ENCODE results near the gene CRLF3. TPM values are rescaled to one million over a fixed set of nuclear protein-coding genes. Genes with fewer than 3 reads are reported as not detected.
"Not testable (repeated sequence)": the region's sequence is repeated elsewhere in the genome, so short reads cannot be mapped to it uniquely, and the experiment has no call there.

CRLF3 gene
- polyA plus RNA-seq, 1 donor: 11.0 TPM

- DNase-seq; H3K27ac ChIP-seq (ENCODE audit: low read length); H3K36me3 ChIP-seq (ENCODE audit: control insufficient read depth, insufficient read depth, low read length); H3K4me1 ChIP-seq (ENCODE audit: control insufficient read depth, insufficient read depth, low read length); H3K27me3 ChIP-seq (ENCODE audit: control insufficient read depth, insufficient read depth, low read length); H3K9me3 ChIP-seq (ENCODE audit: control insufficient read depth, low read depth, low read length); H3K4me3 ChIP-seq (ENCODE audit: low read length): not testable (repeated sequence)
- 92% methylated on average over 2 of the region's 9 CpGs for WGBS (ENCODE audit: insufficient coverage, low lambda C conversion rate)
Observed at GRCh38 chr17:30814860-30815259, 9.6 kb downstream of the CRLF3 start.

- H3K9me3 ChIP-seq (ENCODE audit: control insufficient read depth, low read depth, low read length); H3K4me1 ChIP-seq (ENCODE audit: control insufficient read depth, insufficient read depth, low read length); H3K27me3 ChIP-seq (ENCODE audit: control insufficient read depth, insufficient read depth, low read length); H3K36me3 ChIP-seq (ENCODE audit: control insufficient read depth, insufficient read depth, low read length); H3K27ac ChIP-seq (ENCODE audit: low read length); DNase-seq; H3K4me3 ChIP-seq (ENCODE audit: low read length): not testable (repeated sequence)
- WGBS (ENCODE audit: insufficient coverage, low lambda C conversion rate): 50% methylated on average over 2 of the region's 12 CpGs
Observed at GRCh38 chr17:30814236-30814635, 10.3 kb downstream of the CRLF3 start.

DNA sequence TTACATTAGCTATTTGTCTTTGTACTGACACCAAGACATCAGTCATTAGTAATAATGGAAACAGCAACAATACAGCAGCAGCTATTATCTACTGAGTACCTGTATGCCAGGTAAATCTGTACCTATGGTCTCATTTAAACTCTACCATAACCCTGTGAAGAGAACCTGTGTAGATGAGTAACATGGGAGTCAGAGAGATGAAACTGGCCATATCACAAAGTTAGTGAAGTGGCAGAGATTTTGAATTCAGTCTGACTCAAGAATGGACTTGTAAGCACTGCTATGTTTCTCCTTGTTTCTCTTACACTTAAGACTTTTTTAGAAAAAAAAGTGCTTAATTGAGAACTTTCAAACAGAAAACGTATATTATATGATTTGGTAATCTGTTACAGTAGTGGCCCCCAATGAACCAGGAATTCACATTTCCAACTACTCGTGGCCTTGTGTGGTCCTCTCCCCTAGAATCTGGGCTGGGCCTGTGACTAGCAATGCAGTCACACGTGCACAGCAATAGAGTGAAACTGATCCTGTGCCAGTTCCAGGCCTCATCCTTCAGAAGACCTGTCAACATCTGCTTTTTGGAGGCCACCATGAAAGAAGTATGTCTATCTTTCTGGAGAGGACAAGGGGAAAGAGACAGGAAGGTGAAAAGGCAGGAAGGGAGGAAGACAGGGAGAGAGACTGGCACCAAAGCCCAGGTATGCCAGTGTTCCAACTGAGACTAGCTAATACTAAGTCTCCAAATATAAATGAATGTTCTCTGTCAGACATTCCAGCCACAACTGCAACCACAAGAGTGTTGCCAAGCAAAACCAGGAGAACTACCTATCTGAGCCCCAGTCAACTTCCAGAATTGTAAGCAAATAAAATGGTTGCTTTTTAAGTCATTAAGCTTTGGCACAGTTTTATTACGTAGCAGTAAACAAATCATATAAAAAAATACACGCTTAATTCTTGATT is 12.0 kb downstream of the CRLF3 start:
- H3K36me3 ChIP-seq (ENCODE audit: control insufficient read depth, insufficient read depth, low read length): peaks cover 4% of the 10 kb centered on the region
- no CpG with 5 or more reads among the region's 5 CpGs for WGBS (ENCODE audit: insufficient coverage, low lambda C conversion rate)
- H3K27me3 ChIP-seq (ENCODE audit: control insufficient read depth, insufficient read depth, low read length): no peaks in the 10 kb centered on the region
- H3K9me3 ChIP-seq (ENCODE audit: control insufficient read depth, low read depth, low read length): no peaks in the 10 kb centered on the region
- no peak overlapping the region for H3K4me3 ChIP-seq (ENCODE audit: low read length)
- DNase-seq: no peak
- H3K4me1 ChIP-seq (ENCODE audit: control insufficient read depth, insufficient read depth, low read length): no peaks in the 10 kb centered on the region
- no peak overlapping the region for H3K27ac ChIP-seq (ENCODE audit: low read length)

DNA sequence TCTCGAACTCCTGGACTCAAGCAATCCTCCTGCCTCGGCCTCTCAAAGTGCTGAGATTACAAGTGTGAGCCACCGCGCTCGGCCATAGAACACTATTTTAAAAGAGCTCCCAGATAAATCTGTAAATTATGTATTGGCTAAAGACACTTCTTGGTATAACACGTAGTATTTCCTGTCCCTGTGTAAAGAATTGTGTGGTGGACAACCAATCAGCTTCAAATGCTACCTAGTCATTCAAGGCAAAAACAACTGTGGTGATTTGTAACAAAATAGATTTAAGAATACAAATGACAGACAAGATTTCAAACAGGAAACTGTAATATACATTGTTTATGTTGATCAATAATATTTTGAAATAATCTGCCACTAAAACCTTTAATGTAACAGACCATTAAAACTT is 14.6 kb downstream of the CRLF3 start:
- Histone ChIP-seq H3K27me3 (ENCODE audit: control insufficient read depth, insufficient read depth, low read length) (no peaks in the 10 kb centered on the region), H3K4me1 (ENCODE audit: control insufficient read depth, insufficient read depth, low read length) (no peaks in the 10 kb centered on the region), H3K27ac (ENCODE audit: low read length) (no peak overlapping the region), H3K9me3 (ENCODE audit: control insufficient read depth, low read depth, low read length) (no peaks in the 10 kb centered on the region), H3K36me3 (ENCODE audit: control insufficient read depth, insufficient read depth, low read length) (peaks cover 4% of the 10 kb centered on the region), H3K4me3 (ENCODE audit: low read length) (no peak overlapping the region)
- DNase-seq: no peak
- 100% methylated on average over 1 of the region's 6 CpGs for WGBS (ENCODE audit: insufficient coverage, low lambda C conversion rate)

DNA sequence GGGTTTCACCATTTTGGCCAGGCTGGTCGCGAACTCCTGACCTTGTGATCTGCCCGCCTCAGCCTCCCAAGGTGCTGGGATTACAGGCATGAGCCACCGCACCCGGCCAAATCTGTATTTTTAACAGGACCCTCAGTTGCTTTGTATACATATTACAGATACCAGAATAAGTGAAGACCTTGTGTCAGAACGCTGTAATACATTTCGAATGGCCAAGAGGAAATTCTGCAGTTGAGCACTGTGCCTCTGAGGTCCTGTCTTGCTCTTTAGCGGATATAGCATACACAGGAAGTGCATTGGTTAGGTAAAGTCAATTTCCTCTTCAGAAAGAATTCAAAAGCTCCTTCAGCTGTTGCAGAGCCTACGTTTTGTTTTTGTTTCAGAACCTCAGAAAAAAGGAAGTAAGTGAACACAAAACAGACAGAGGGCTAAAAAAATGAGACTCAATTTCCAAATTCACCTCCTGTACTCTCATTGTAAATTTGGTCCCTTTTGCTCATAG is 15.7 kb downstream of the CRLF3 start:
- Histone ChIP-seq H3K27me3 (ENCODE audit: control insufficient read depth, insufficient read depth, low read length) (no peaks in the 10 kb centered on the region), H3K4me3 (ENCODE audit: low read length) (no peak overlapping the region), H3K9me3 (ENCODE audit: control insufficient read depth, low read depth, low read length) (no peaks in the 10 kb centered on the region), H3K4me1 (ENCODE audit: control insufficient read depth, insufficient read depth, low read length) (no peaks in the 10 kb centered on the region), H3K36me3 (ENCODE audit: control insufficient read depth, insufficient read depth, low read length) (peaks cover 5% of the 10 kb centered on the region), H3K27ac (ENCODE audit: low read length) (peak overlapping the region; percentile 40)
- 100% methylated on average over 3 of the region's 9 CpGs for WGBS (ENCODE audit: insufficient coverage, low lambda C conversion rate)
- DNase-seq: peak in 1 of 2 donors; percentile 10

GRCh38 chr17:30807896-30808295 is 16.6 kb downstream of the CRLF3 start:
- Histone ChIP-seq H3K27me3 (ENCODE audit: control insufficient read depth, insufficient read depth, low read length) (no peaks in the 10 kb centered on the region), H3K4me3 (ENCODE audit: low read length) (no peak overlapping the region), H3K36me3 (ENCODE audit: control insufficient read depth, insufficient read depth, low read length) (peaks cover 12% of the 10 kb centered on the region), H3K9me3 (ENCODE audit: control insufficient read depth, low read depth, low read length) (no peaks in the 10 kb centered on the region), H3K4me1 (ENCODE audit: control insufficient read depth, insufficient read depth, low read length) (no peaks in the 10 kb centered on the region), H3K27ac (ENCODE audit: low read length) (no peak overlapping the region)
- WGBS (ENCODE audit: insufficient coverage, low lambda C conversion rate): no CpG with 5 or more reads among the region's 1 CpG
- DNase-seq: no peak

DNA sequence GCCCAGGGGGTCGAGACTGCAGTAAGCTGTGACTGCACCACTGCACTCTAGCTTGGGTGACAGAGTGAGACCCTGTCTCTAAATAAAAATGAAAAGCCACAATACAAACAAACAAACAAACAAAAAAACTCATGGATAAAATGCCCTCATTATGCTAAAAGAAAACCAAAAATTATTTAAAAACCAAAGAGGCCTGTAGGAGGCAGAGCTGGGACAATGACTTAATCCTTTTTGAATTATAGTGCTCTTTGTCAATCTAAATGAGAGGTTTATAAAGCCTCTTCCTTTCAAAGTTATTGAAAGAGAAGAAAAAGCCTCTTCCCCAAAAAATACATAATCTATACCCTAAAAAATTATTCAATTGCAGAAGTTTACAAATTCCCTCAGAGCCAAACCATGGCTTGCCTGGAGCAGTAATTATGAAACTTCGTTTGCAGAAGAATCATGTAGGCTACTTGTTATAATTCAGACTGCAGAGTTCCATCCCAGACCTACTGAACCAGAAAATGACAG is 18.5 kb downstream of the CRLF3 start:
- no peaks in the 10 kb centered on the region for H3K27me3 ChIP-seq (ENCODE audit: control insufficient read depth, insufficient read depth, low read length)
- H3K9me3 ChIP-seq (ENCODE audit: control insufficient read depth, low read depth, low read length): no peaks in the 10 kb centered on the region
- no peak overlapping the region for H3K4me3 ChIP-seq (ENCODE audit: low read length)
- DNase-seq: no peak
- WGBS (ENCODE audit: insufficient coverage, low lambda C conversion rate): 83% methylated on average over 1 of the region's 2 CpGs
- peaks cover 24% of the 10 kb centered on the region for H3K36me3 ChIP-seq (ENCODE audit: control insufficient read depth, insufficient read depth, low read length)
- H3K27ac ChIP-seq (ENCODE audit: low read length): no peak overlapping the region
- no peaks in the 10 kb centered on the region for H3K4me1 ChIP-seq (ENCODE audit: control insufficient read depth, insufficient read depth, low read length)

DNA sequence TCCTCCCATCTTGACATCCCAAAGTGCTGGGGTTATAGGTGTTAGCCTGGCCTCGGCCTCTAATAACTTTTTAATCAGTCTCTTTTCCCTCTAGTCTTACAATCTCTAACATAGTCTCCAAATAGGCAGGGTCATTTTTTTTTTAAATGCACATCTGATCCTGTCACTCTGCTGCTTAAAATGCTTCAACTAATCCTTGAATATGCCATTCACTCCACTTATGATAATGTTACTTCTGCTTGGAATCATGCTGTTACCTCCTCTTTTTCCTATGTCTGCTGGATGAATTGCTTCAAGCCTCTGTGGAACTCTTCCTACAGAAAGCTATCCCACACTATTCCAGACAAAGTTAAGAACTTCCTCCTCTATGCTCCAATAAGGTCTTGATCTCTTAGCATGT is 22.8 kb downstream of the CRLF3 start:
- H3K27me3 ChIP-seq (ENCODE audit: control insufficient read depth, insufficient read depth, low read length): no peaks in the 10 kb centered on the region
- no CpG with 5 or more reads among the region's 1 CpG for WGBS (ENCODE audit: insufficient coverage, low lambda C conversion rate)
- no peaks in the 10 kb centered on the region for H3K4me1 ChIP-seq (ENCODE audit: control insufficient read depth, insufficient read depth, low read length)
- peaks cover 24% of the 10 kb centered on the region for H3K36me3 ChIP-seq (ENCODE audit: control insufficient read depth, insufficient read depth, low read length)
- no peak for DNase-seq
- H3K4me3 ChIP-seq (ENCODE audit: low read length): no peak overlapping the region
- H3K27ac ChIP-seq (ENCODE audit: low read length): no peak overlapping the region
- no peaks in the 10 kb centered on the region for H3K9me3 ChIP-seq (ENCODE audit: control insufficient read depth, low read depth, low read length)

- Histone ChIP-seq H3K9me3 (ENCODE audit: control insufficient read depth, low read depth, low read length) (no peaks in the 10 kb centered on the region), H3K27me3 (ENCODE audit: control insufficient read depth, insufficient read depth, low read length) (no peaks in the 10 kb centered on the region), H3K4me1 (ENCODE audit: control insufficient read depth, insufficient read depth, low read length) (no peaks in the 10 kb centered on the region), H3K27ac (ENCODE audit: low read length) (no peak overlapping the region), H3K36me3 (ENCODE audit: control insufficient read depth, insufficient read depth, low read length) (peaks cover 36% of the 10 kb centered on the region), H3K4me3 (ENCODE audit: low read length) (no peak overlapping the region)
- WGBS (ENCODE audit: insufficient coverage, low lambda C conversion rate): 83% methylated on average over 1 of the region's 4 CpGs
- DNase-seq: no peak
Observed at GRCh38 chr17:30796016-30796415, 28.5 kb downstream of the CRLF3 start.

DNA sequence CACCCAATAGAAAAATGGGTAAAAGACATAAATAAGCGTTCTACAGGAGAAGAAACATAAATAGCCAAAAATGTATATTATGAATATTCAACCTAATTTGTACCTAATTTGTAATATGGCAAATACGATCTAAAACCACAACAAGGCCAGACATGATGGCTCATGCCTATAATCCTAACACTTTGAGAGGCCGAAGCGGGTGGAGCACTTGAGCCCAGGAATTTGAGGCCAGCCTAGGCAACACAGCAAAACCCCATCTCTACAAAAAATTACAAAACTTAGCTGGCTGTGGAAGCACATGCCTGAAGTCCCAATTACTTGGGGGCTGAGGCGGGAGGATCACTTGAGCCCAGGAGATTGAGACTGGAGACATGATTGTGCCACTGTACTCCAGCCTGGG is 30.1 kb downstream of the CRLF3 start:
- Histone ChIP-seq H3K27ac (ENCODE audit: low read length) (no peak overlapping the region), H3K36me3 (ENCODE audit: control insufficient read depth, insufficient read depth, low read length) (peaks cover 40% of the 10 kb centered on the region), H3K9me3 (ENCODE audit: control insufficient read depth, low read depth, low read length) (no peaks in the 10 kb centered on the region), H3K4me3 (ENCODE audit: low read length) (no peak overlapping the region), H3K4me1 (ENCODE audit: control insufficient read depth, insufficient read depth, low read length) (no peaks in the 10 kb centered on the region), H3K27me3 (ENCODE audit: control insufficient read depth, insufficient read depth, low read length) (no peaks in the 10 kb centered on the region)
- no peak for DNase-seq
- WGBS (ENCODE audit: insufficient coverage, low lambda C conversion rate): 100% methylated on average over 1 of the region's 5 CpGs
